Upper lobe of left lung (tissue), 6 donors: ENCODE results near the gene KREMEN2. TPM values are rescaled to one million over a fixed set of nuclear protein-coding genes. Genes with fewer than 3 reads are reported as not detected.
"Not testable (repeated sequence)": the region's sequence is repeated elsewhere in the genome, so short reads cannot be mapped to it uniquely, and the experiment has no call there.

Experiments used
- ATAC-seq, 2 donors: fragments of 200-7000 bp; cut with Tn5 transposase; one replicate each; pipeline ENCODE4 v1.9.1; 2022; ENCODE audit warnings: mild to moderate bottlenecking in 2 of 2, moderate library complexity in 2 of 2; ENCODE audit not compliant: low FRiP score in 2 of 2
- DNase-seq, 2 donors: peaks; one replicate each; pipeline ENCODE4 v3.0.0-alpha.2; 2019 to 2020
- H3K27ac ChIP-seq, 4 donors: fragments of 200-600 bp; sonication (generic); one replicate each; pipeline ENCODE4 v1.5.1; 2016 to 2019
- H3K27me3 ChIP-seq, 4 donors: fragments of 200-600 bp; sonication (generic); one replicate each; pipeline ENCODE4 v1.5.1; 2017 to 2019
- H3K36me3 ChIP-seq, 4 donors: fragments of 200-600 bp; sonication (generic); one replicate each; pipeline ENCODE4 v1.5.1; 2016 to 2019
- H3K4me1 ChIP-seq, 4 donors: fragments of 200-600 bp; sonication (generic); one replicate each; pipeline ENCODE4 v1.5.1; 2018 to 2019
- H3K4me3 ChIP-seq, 4 donors: fragments of 200-600 bp; sonication (generic); one replicate each; pipeline ENCODE4 v1.5.1; 2017 to 2019; ENCODE audit warnings: mild to moderate bottlenecking in 2 of 4, moderate library complexity in 1 of 4
- H3K9me3 ChIP-seq, 4 donors: fragments of 200-600 bp; sonication (generic); one replicate each; pipeline ENCODE4 v1.5.1; 2018 to 2019
- CTCF ChIP-seq, 6 experiments: fragments of 450-650 bp in 4 of 6; fragments of 200-600 bp in 2 of 6; sonication (generic) in 2 of 6; IDR thresholded peaks; one replicate each; pipeline ENCODE4 v1.5.1; 2016 to 2019; ENCODE audit warnings: antibody characterized with exemption in 6 of 6
- EP300 ChIP-seq, 4 donors: sonication (generic); formaldehyde crosslinking; IDR thresholded peaks; one replicate each; pipeline ENCODE4 v1.5.1; 2017; ENCODE audit warnings: antibody characterized with exemption in 4 of 4, control low read depth in 2 of 4
- POLR2A ChIP-seq, 4 donors: fragments of 450-650 bp; IDR thresholded peaks; one replicate each; pipeline ENCODE4 v1.5.1; 2016 to 2017; ENCODE audit warnings: antibody characterized with exemption in 4 of 4, mild to moderate bottlenecking in 2 of 4
- POLR2AphosphoS5 ChIP-seq, 2 donors: sonication (generic); formaldehyde crosslinking; IDR thresholded peaks; one replicate each; pipeline ENCODE4 v1.5.1; 2017; ENCODE audit warnings: antibody characterized with exemption in 2 of 2
- WGBS, 2 donors: methylation state at CpG; one replicate each; pipeline ENCODE4 v1.1.5; 2017 to 2018; 5-methylcytosine and 5-hydroxymethylcytosine counted together
- total RNA-seq, 6 donors: library from RNA; depleted of rRNA in 4 of 6; stranded (reverse); fragments of >200 nt in 4 of 6; gene quantifications; one replicate each; pipeline versions ENCODE4 v1.1.0 to v1.2.1, GENCODE V29; 2016 to 2021
- donor health status: DM: no; HTN: no; CAD: no; lungs with moderate emphysema.
- donor health status: DM: no; HTN: yes; CAD: no; lungs with severe emphysema.

Gene KREMEN2
- total RNA-seq, 6 donors from 2014 or later, result not detected

DNA sequence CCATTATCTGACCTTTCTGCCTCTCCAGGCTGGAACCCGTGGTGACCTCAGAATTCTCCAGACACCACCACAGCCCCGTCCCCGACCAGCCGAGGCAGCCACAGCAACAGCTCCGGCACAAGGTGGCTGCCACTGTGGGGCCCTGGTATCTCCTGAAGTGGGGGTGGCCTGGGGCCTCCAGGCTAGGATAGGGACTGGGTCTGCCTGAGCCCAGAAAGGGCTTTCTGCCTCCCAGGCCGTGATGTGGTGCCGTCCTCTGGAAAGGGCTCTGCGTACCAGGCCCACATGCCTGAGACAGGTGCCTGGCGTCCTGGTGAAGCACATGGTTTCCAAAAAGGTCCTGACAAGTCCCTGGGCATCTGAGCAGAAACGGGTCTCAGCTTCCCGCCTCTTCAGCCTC, 35.3 kb upstream of the KREMEN2 start:
- no peaks in the 10 kb centered on the region for H3K27me3 ChIP-seq
- H3K9me3 ChIP-seq, result no peaks in the 10 kb centered on the region
- peaks cover 8 to 37% (median 26%) of the 10 kb centered on the region in 4 donors for H3K36me3 ChIP-seq
- TF ChIP-seq EP300 (IDR thresholded peaks at IDR 0.05) (no peak), CTCF (IDR thresholded peaks at IDR 0.05) (no peak), POLR2AphosphoS5 (IDR thresholded peaks at IDR 0.05) (no peak), POLR2A (IDR thresholded peaks at IDR 0.05) (no peak)
- DNase-seq, result no peak
- peaks cover 0 to 8% (median 3%) of the 10 kb centered on the region in 4 donors for H3K4me1 ChIP-seq
- no peak overlapping the region for H3K4me3 ChIP-seq
- ATAC-seq, result no peak
- H3K27ac ChIP-seq, result no peak overlapping the region
- 85 to 87% methylated on average over 7 to 11 of the region's 11 CpGs for WGBS, 2 donors

GRCh38 chr16:2929693-2930092, 34.4 kb upstream of the KREMEN2 start:
- no peak for ATAC-seq
- WGBS, 2 donors, result 91 to 93% methylated on average over 8 to 11 of the region's 14 CpGs

GRCh38 chr16:2930236-2930635, 33.8 kb upstream of the KREMEN2 start:
- no peak for ATAC-seq
- Histone ChIP-seq H3K36me3 (peaks cover 8 to 51% (median 39%) of the 10 kb centered on the region in 4 donors), H3K4me1 (peaks cover 0 to 8% (median 3%) of the 10 kb centered on the region in 4 donors), H3K27ac (no peak overlapping the region), H3K4me3 (no peak overlapping the region), H3K27me3 (no peaks in the 10 kb centered on the region), H3K9me3 (no peaks in the 10 kb centered on the region)
- no peak for TF ChIP-seq EP300 (IDR thresholded peaks at IDR 0.05)
- no peak for TF ChIP-seq POLR2AphosphoS5 (IDR thresholded peaks at IDR 0.05)
- no peak for TF ChIP-seq POLR2A (IDR thresholded peaks at IDR 0.05)
- TF ChIP-seq CTCF (IDR thresholded peaks at IDR 0.05), result no peak
- DNase-seq, result no peak
- WGBS, 2 donors, result 88 to 99% methylated on average over 5 to 15 of the region's 15 CpGs

More at GRCh38 chr16:2929693-2930092, 34.4 kb upstream of the KREMEN2 start:
- DNase-seq, result peak in 1 of 2 donors; percentile 69
- Histone ChIP-seq H3K4me1 (peaks cover 0 to 8% (median 3%) of the 10 kb centered on the region in 4 donors), H3K27ac (no peak overlapping the region), H3K27me3 (no peaks in the 10 kb centered on the region), H3K36me3 (peaks cover 8 to 46% (median 35%) of the 10 kb centered on the region in 4 donors), H3K4me3 (no peak overlapping the region), H3K9me3 (no peaks in the 10 kb centered on the region)
- TF ChIP-seq POLR2AphosphoS5 (IDR thresholded peaks at IDR 0.05) (no peak), EP300 (IDR thresholded peaks at IDR 0.05) (no peak), CTCF (IDR thresholded peaks at IDR 0.05) (no peak), POLR2A (IDR thresholded peaks at IDR 0.05) (no peak)

DNA sequence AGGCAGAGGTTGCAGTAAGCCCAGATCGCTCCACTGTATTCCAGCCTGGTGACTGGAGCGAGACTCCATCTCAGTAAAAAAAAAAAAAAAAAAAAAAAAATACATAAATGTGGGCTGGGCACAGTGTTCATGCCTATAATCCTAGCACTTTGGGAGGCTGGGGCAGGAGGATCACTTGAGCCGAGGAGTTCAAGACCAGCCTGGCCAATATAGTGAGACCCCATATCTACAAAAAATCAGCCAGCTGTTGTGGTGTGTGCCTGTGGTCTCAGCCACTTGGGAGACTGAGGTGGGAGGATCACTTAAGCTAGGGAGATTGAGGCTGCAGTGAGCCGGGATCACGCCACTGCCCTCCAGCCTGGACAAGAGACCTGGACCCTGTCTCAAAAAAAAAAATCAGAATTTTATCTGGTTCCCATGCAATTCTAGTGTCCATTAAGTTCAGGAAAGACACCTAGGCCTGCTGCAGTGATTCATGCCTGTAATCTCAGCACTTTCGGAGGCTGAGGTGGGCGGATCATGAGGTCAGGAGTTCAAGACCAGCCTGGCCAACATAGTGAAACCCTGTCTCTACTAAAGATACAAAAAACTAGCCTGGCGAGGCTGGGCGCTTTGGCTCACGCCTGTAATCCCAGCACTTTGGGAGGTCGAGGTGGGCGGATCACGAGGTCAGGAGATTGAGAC, 32.7 kb upstream of the KREMEN2 start:
- not testable (repeated sequence) for H3K4me3 ChIP-seq, DNase-seq, H3K9me3 ChIP-seq, H3K27me3 ChIP-seq, H3K4me1 ChIP-seq, H3K27ac ChIP-seq, ATAC-seq
- H3K36me3 ChIP-seq, result peaks cover 8 to 62% (median 48%) of the 10 kb centered on the region in 4 donors
- WGBS, 2 donors, result 84 to 93% methylated on average over 11 to 13 of the region's 13 CpGs

DNA sequence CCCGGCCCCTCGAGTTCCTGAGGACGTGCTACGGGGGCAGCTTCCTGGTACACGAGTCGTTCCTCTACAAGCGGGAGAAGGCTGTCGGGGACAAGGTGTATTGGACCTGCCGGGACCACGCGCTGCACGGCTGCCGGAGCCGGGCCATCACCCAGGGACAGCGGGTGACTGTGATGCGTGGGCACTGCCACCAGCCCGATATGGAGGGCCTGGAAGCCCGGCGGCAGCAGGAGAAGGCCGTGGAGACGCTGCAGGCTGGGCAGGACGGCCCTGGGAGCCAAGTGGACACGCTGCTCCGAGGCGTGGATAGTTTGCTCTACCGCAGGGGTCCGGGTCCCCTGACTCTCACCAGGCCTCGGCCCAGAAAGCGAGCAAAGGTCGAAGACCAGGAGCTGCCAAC, 30.9 kb upstream of the KREMEN2 start:
- ATAC-seq (no peak), DNase-seq (peak in 1 of 2 donors; percentile 78)
- Histone ChIP-seq H3K9me3 (no peaks in the 10 kb centered on the region), H3K27me3 (no peaks in the 10 kb centered on the region), H3K4me3 (no peak overlapping the region), H3K4me1 (no peaks in the 10 kb centered on the region), H3K36me3 (peaks cover 14 to 80% (median 66%) of the 10 kb centered on the region in 4 donors), H3K27ac (no peak overlapping the region)
- TF ChIP-seq CTCF (IDR thresholded peaks at IDR 0.05), result no peak
- no peak for TF ChIP-seq POLR2AphosphoS5 (IDR thresholded peaks at IDR 0.05)
- no peak for TF ChIP-seq EP300 (IDR thresholded peaks at IDR 0.05)
- no peak for TF ChIP-seq POLR2A (IDR thresholded peaks at IDR 0.05)
- WGBS, 2 donors, result 91 to 94% methylated on average over 29 of the region's 30 CpGs
